Measurements from ENCODE around the gene CSTF2. TPM values are rescaled to one million over a fixed set of nuclear protein-coding genes. Genes with fewer than 3 reads are reported as not detected.

The CSTF2 gene, protein sequence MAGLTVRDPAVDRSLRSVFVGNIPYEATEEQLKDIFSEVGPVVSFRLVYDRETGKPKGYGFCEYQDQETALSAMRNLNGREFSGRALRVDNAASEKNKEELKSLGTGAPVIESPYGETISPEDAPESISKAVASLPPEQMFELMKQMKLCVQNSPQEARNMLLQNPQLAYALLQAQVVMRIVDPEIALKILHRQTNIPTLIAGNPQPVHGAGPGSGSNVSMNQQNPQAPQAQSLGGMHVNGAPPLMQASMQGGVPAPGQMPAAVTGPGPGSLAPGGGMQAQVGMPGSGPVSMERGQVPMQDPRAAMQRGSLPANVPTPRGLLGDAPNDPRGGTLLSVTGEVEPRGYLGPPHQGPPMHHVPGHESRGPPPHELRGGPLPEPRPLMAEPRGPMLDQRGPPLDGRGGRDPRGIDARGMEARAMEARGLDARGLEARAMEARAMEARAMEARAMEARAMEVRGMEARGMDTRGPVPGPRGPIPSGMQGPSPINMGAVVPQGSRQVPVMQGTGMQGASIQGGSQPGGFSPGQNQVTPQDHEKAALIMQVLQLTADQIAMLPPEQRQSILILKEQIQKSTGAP
- total RNA-seq (2022; extraction: Qiagen RNA extraction): 29.3 to 36.5 TPM (median 29.8 TPM) in 5 replicates

DNA sequence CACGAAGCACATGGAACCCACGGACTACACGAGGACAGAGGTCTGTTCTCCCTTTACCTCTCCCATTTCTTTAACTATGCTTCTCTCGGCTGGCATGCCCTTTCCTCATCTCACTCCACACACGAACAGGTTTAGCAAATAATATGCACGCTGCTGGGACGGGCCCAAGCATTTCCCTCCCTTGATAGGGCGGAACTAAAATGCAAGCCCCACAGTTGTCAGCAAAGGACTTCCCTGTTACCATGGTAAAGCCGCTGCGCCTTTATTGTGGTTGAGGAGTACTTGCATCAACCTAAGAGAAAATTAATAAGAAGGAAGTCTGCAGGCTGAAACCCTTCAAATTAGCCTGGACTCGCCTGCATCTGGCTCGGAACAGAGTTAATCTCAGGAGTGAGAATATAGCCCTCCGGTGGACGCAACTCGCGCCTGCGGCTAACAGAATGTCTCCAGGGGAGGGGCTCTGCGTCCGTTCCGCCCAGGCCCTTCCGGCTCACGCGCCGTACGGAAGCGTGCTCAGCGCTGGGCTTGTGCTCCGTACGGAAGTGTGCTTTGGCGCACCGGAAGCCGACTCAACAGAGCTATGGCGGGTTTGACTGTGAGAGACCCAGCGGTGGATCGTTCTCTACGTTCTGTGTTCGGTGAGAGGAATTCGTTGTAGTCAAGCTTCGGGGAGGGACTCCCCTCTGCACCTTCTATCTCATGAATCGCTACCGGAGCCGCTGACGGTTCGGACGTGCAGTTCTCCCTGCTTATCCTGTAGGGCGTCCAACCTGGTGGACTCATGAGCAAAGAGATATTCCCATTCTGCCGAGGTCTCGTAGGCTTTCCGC, at the start of gene CSTF2:
CSTF2 (plus strand) TSS at position 555 of the 830 bp plus-strand sequence; CDS start at position 581, 26 bp downstream.

DNA sequence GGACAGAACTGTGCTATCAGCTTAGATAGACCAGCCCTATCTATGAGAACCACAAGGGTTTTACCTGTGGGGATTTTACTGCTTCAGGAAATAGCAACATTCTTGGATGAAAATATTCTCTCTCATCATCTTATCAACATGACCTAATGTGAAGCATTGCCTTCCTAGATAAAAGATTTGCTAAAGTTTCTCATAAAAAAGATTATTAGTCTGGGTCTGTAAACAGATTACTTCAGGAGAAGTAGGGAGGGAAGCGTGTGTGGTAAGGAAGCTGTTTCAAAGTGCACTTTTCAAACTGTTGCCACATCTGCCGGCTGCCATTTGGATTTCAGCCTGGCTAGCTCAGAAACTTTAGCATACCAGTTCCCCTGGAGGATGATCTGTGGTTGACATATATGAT, 54.1 kb downstream of the CSTF2 start, which contains the start of gene NOX1:
NOX1 (minus strand) TSS at position 35 of the 400 bp plus-strand sequence. CDS start 220 bp downstream, outside the sequence.

Other genes with a start within 250 kb of the CSTF2 start
- not detected in 5 replicates for gene TNMD, start 235.5 kb upstream of the CSTF2 start, total RNA-seq (2022; extraction: Qiagen RNA extraction)
- 36.5 to 46.4 TPM (median 40.9 TPM) in 5 replicates for gene TSPAN6, start 183.6 kb upstream of the CSTF2 start, total RNA-seq (2022; extraction: Qiagen RNA extraction)
- gene SRPX2, start 176.2 kb upstream of the CSTF2 start, total RNA-seq (2022; extraction: Qiagen RNA extraction): 2.0 to 2.7 TPM (median 2.5 TPM) in 5 replicates
- 2.4 to 4.8 TPM (median 3.5 TPM) in 5 replicates for gene SYTL4, start 88.3 kb upstream of the CSTF2 start, total RNA-seq (2022; extraction: Qiagen RNA extraction)
- gene NOX1, start 54.0 kb downstream of the CSTF2 start, total RNA-seq (2022; extraction: Qiagen RNA extraction): 0.05 to 0.15 TPM (median 0.10 TPM) in 4 of 5 replicates, not detected in the other
- 0.55 to 1.1 TPM (median 0.82 TPM) in 5 replicates for gene XKRX, start 108.5 kb downstream of the CSTF2 start, total RNA-seq (2022; extraction: Qiagen RNA extraction)
- gene ARL13A, start 149.3 kb downstream of the CSTF2 start, total RNA-seq (2022; extraction: Qiagen RNA extraction): 0.22 to 0.37 TPM (median 0.29 TPM) in 5 replicates
- 14.3 to 18.8 TPM (median 16.2 TPM) in 5 replicates for gene TRMT2B, start 231.7 kb downstream of the CSTF2 start, total RNA-seq (2022; extraction: Qiagen RNA extraction)